AG09309 (cell line): Measurements from ENCODE around the gene PJA1.

ENCODE experiments used
- DNase-seq: peaks from one replicate; pipeline ENCODE4 v3.0.0-alpha.2; 2010; ENCODE audit warnings: low read depth
- H3K4me3 ChIP-seq: 2 replicates; pipeline ENCODE4 v1.5.1; 2011; ENCODE audit warnings: mild to moderate bottlenecking, low read depth, low read length, moderate library complexity; ENCODE audit not compliant: control insufficient read depth
- CTCF ChIP-seq: IDR thresholded peaks from 2 replicates; pipeline ENCODE4 v1.5.1; 2011; ENCODE audit warnings: mild to moderate bottlenecking, low read depth, low read length, inconsistent platforms; ENCODE audit not compliant: insufficient read depth, control insufficient read depth; ENCODE audit errors: missing control alignments

PJA1 gene

DNA sequence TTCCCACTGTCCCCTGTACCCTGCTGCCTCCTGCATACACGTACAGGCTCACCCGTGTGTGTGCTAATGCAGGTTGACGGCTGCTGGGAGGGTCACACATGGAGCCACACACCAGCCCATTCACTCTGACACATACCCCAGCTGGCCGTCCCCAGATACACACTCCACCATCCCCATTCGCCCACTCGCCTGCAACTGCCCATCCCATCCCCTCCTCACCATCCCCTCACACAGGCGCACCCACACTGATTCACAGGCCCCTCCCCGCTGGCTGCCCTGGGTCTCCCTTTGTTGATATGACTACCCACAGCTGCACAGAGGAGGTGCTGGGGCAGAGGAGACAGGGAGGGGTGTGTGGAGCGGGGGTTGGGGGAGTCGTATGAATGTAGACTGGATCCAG, 25.7 kb downstream of the PJA1 start:
- DNase-seq = no peak
- no peak overlapping the region for H3K4me3 ChIP-seq
- TF ChIP-seq CTCF = no peak

GRCh38 chrX:69138512-69138911, 26.7 kb downstream of the PJA1 start:
- no peak for DNase-seq
- TF ChIP-seq CTCF = no peak

DNA sequence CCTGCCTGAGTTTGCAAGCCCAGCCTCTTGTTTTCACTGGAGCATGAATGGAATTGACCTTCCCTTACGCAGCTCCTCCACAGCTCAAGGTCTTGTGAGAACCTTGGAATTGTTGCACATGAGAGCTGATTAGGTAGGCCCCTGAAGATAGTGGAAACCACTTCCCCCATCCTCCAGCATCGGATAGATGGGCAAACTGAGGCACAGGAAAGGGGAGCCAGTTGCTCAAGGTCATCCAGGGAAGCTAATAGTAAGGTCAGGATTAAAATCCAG, 27.2 kb downstream of the PJA1 start:
- DNase-seq = no peak
- no peak for TF ChIP-seq CTCF
- no peak overlapping the region for H3K4me3 ChIP-seq

More at GRCh38 chrX:69138512-69138911, 26.7 kb downstream of the PJA1 start:
- no peak overlapping the region for H3K4me3 ChIP-seq

DNA sequence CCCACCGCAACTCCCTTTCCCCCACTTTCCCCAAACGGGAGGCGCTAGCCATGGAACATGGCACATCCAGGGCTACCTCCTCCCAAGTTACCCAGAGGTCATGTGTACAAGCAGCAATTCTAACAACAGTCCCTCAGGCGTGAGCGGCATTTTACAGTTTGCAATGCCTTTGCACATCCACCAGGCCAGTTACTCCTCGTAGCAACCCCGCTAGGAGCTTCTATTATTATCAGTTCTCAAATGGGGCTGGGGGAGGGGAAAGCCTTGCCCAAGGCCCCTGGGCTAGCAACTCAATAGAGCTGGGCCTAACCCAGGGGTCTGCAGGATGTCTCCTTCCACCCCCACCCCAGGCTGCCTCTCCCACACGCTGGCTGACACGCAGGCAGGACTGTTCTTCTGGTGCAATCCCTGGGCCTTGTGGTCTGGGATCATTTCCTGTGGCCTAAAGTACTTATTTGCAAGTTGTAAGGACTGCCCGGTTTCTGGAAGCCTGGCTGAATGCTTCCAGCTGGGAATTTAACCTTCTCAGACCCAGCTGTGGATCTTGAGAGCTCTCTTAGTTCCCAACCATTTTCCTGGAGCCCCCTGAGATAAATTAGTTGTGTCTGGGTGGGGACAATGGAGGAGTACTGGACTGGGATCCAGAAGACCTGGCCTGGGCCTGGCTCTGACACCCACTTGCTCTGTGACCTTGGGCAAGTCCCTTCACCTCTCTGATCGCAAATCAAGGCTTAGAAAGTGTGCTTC, 27.7 kb downstream of the PJA1 start:
- peak; percentile 55 for DNase-seq
- TF ChIP-seq CTCF = no peak
- H3K4me3 ChIP-seq = no peak overlapping the region; the same call in 1 of the 2 replicates

GRCh38 chrX:69136546-69137331, 28.5 kb downstream of the PJA1 start:
- DNase-seq = no peak
- H3K4me3 ChIP-seq = no peak overlapping the region; the same call in 1 of the 2 replicates

More at GRCh38 chrX:69136546-69137331, 28.5 kb downstream of the PJA1 start:
- TF ChIP-seq CTCF = no peak
